SK-N-SH treated with all-trans-retinoic acid at 6 μM for 48 hours (cell line): Measurements from ENCODE around the gene VPS41.

ENCODE experiments used
- ATAC-seq: fragments of 200-7000 bp; cut with Tn5 transposase; 3 replicates; pipeline ENCODE4 v1.9.1; 2020; ENCODE audit warnings: mild to moderate bottlenecking, moderate library complexity
- BACH2 ChIP-seq: fragments of 250-450 bp; sonication (Bioruptor Pico); IDR thresholded peaks from 2 replicates; pipeline ENCODE4 v1.9.0; 2021; ENCODE audit warnings: mild to moderate bottlenecking, borderline replicate concordance
- CSDC2 ChIP-seq: fragments of 250-450 bp; sonication (Bioruptor Pico); IDR thresholded peaks from 2 replicates; pipeline ENCODE4 v1.5.0; 2020; ENCODE audit warnings: mild to moderate bottlenecking, moderate library complexity
- CSRNP3 ChIP-seq: fragments of 250-450 bp; sonication (Bioruptor Pico); IDR thresholded peaks from 2 replicates; pipeline ENCODE4 v1.5.1; 2021; ENCODE audit warnings: mild to moderate bottlenecking, moderate library complexity
- ESRRG ChIP-seq: fragments of 250-450 bp; sonication (Bioruptor Pico); IDR thresholded peaks from 2 replicates; pipeline ENCODE4 v1.6.1; 2021; ENCODE audit warnings: mild to moderate bottlenecking
- GLIS3 ChIP-seq: fragments of 250-450 bp; sonication (Bioruptor Pico); IDR thresholded peaks from 2 replicates; pipeline ENCODE4 v1.5.0; 2020; ENCODE audit warnings: mild to moderate bottlenecking, moderate library complexity
- ISL1 ChIP-seq: fragments of 250-450 bp; sonication (Bioruptor Pico); IDR thresholded peaks from 2 replicates; pipeline ENCODE4 v2.1.2; 2022; ENCODE audit warnings: mild to moderate bottlenecking, moderate library complexity
- OSR1 ChIP-seq: fragments of 250-450 bp; sonication (Bioruptor Pico); IDR thresholded peaks from 2 replicates; pipeline ENCODE4 v1.8.0; 2022; ENCODE audit warnings: moderate library complexity, mild to moderate bottlenecking, inconsistent platforms
- RARB ChIP-seq: fragments of 250-450 bp; sonication (Bioruptor Pico); IDR thresholded peaks from 2 replicates; pipeline ENCODE4 v1.8.0; 2021; ENCODE audit warnings: mild to moderate bottlenecking, moderate library complexity
- SNAI2 ChIP-seq: fragments of 250-450 bp; sonication (Bioruptor Pico); IDR thresholded peaks from 2 replicates; pipeline ENCODE4 v1.5.0; 2020; ENCODE audit warnings: mild to moderate bottlenecking, moderate library complexity
- TOX ChIP-seq: fragments of 250-450 bp; sonication (Bioruptor Pico); IDR thresholded peaks from 2 replicates; pipeline ENCODE4 v1.8.0; 2021; ENCODE audit warnings: mild to moderate bottlenecking, moderate library complexity, borderline replicate concordance
- TSHZ2 ChIP-seq: fragments of 250-450 bp; sonication (Bioruptor Pico); IDR thresholded peaks from 2 replicates; pipeline ENCODE4 v1.5.0; 2020; ENCODE audit warnings: mild to moderate bottlenecking, moderate library complexity
- ZC3H10 ChIP-seq: fragments of 250-450 bp; sonication (Bioruptor Pico); IDR thresholded peaks from 2 replicates; pipeline ENCODE4 v1.5.1; 2021; ENCODE audit warnings: mild to moderate bottlenecking, moderate library complexity
- ZFP3 ChIP-seq: fragments of 250-450 bp; sonication (Bioruptor Pico); IDR thresholded peaks from 2 replicates; pipeline ENCODE4 v1.5.0; 2020; ENCODE audit warnings: mild to moderate bottlenecking, moderate library complexity
- ZFP30 ChIP-seq: fragments of 450-650 bp; formaldehyde crosslinking; IDR thresholded peaks from 2 replicates; pipeline ENCODE4 v1.5.0; 2022; ENCODE audit warnings: mild to moderate bottlenecking, moderate library complexity
- ZNF565 ChIP-seq: fragments of 450-650 bp; formaldehyde crosslinking; conservative IDR thresholded peaks from 2 replicates; pipeline ENCODE4 v1.5.0; 2020; ENCODE audit warnings: low read depth, mild to moderate bottlenecking, moderate library complexity
- ZNF8 ChIP-seq: fragments of 450-650 bp; formaldehyde crosslinking; IDR thresholded peaks from 2 replicates; pipeline ENCODE4 v1.5.0; 2020; ENCODE audit warnings: mild to moderate bottlenecking, moderate library complexity
- TF ChIP-seq, protein P1 (sequence below): fragments of 250-450 bp; sonication (Bioruptor Pico); IDR thresholded peaks from 2 replicates; pipeline ENCODE4 v1.5.1; 2020; ENCODE audit warnings: low read depth, mild to moderate bottlenecking, moderate library complexity

The VPS41 gene

GRCh38 chr7:38801786-38802185, 107.2 kb downstream of the VPS41 start:
- TF ChIP-seq CSDC2 (no peak), TOX (CRISPR knock-in tag) (no peak), SNAI2 (CRISPR knock-in tag) (no peak)
- no peak for ATAC-seq

- ATAC-seq: no peak
- TF ChIP-seq RARB (CRISPR knock-in tag): no peak
- no peak for TF ChIP-seq ZNF8 (CRISPR knock-in tag)
- TF ChIP-seq ZFP3 (CRISPR knock-in tag): no peak
- TF ChIP-seq CSRNP3: no peak
- TF ChIP-seq TSHZ2 (CRISPR knock-in tag): no peak
- TF ChIP-seq, protein P1, sequence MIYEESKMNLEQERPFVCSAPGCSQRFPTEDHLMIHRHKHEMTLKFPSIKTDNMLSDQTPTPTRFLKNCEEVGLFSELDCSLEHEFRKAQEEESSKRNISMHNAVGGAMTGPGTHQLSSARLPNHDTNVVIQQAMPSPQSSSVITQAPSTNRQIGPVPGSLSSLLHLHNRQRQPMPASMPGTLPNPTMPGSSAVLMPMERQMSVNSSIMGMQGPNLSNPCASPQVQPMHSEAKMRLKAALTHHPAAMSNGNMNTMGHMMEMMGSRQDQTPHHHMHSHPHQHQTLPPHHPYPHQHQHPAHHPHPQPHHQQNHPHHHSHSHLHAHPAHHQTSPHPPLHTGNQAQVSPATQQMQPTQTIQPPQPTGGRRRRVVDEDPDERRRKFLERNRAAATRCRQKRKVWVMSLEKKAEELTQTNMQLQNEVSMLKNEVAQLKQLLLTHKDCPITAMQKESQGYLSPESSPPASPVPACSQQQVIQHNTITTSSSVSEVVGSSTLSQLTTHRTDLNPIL (CRISPR knock-in tag): no peak
- TF ChIP-seq BACH2 (CRISPR knock-in tag): no peak
- TF ChIP-seq GLIS3 (CRISPR knock-in tag): no peak
- TF ChIP-seq ESRRG (CRISPR knock-in tag): no peak
- TF ChIP-seq ZFP30 (CRISPR knock-in tag): no peak
Measured at GRCh38 chr7:38798552-38799267, 110.3 kb downstream of the VPS41 start.

- peak; percentile 90 for ATAC-seq
- no peak for TF ChIP-seq SNAI2 (CRISPR knock-in tag)
Measured at GRCh38 chr7:38796626-38797501, 112.1 kb downstream of the VPS41 start.

DNA sequence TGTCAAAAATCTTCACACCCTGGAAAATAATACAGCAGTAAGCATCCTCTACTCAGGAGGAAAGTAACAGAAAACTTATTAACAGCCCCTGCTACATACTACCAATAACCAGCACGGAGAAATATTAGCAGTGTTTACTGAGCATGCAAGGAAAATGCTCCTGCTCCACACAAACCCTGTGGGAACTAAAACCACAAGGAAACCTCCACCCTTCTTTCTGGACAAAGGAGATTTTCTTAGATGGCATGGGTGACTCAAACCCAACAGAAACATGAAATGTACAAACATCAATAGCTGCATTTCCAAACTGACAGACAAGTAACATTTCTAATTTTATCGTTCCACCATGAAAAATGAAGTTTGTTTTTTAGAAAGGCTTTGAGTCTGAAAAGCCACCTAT, 113.4 kb downstream of the VPS41 start:
- TF ChIP-seq, protein P1 (CRISPR knock-in tag): no peak
- TF ChIP-seq, all 23 proteins: peak for 0
- ATAC-seq: no peak

DNA sequence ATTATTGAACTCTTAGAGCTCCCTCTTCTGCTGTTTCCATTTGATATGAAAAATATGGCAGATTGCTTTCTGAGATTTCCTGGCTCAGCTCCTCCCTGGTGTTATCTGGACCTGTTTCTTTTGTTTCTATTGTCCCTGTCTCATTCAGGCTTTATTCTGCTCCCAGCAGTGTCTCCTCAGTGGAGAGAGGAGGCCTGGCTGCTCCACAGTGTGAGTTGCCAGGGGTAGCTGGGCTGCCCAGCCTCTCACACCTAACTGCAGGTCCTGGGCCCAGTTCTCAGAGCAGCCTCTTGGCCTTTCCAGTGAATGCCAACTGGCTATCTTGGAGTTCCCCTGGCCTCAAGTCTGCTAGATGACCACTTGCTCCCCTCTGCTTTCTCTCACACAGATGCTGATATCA, 127.0 kb downstream of the VPS41 start:
- ATAC-seq: no peak
- TF ChIP-seq TOX (CRISPR knock-in tag) (no peak), ESRRG (CRISPR knock-in tag) (no peak), ZC3H10 (CRISPR knock-in tag) (no peak), OSR1 (CRISPR knock-in tag) (no peak), ISL1 (CRISPR knock-in tag) (no peak), ZFP30 (CRISPR knock-in tag) (no peak), CSRNP3 (no peak), TSHZ2 (CRISPR knock-in tag) (no peak), ZNF565 (CRISPR knock-in tag) (no peak), RARB (CRISPR knock-in tag) (no peak)
- TF ChIP-seq, protein P1 (CRISPR knock-in tag): no peak
